HepG2 (cell line): ENCODE measurements around the gene IFI30. TPM values are rescaled to one million over a fixed set of nuclear protein-coding genes. Genes with fewer than 3 reads are reported as not detected.

ENCODE experiments used
- ATAC-seq: fragments of 200-7000 bp; cut with Tn5 transposase; 3 replicates; pipeline ENCODE4 v1.9.1; 2020; ENCODE audit warnings: mild to moderate bottlenecking, moderate library complexity
- BruUV-seq: library from RNA; stranded (reverse); fragments of 400-500 nt; replicated peaks from 2 replicates; lab custom pipeline; 2021; lab: Mats Ljungman, UMichigan
- CTCF ChIA-PET: fragments of 300-600 bp; formaldehyde crosslinking; extraction: SDS; loops from one replicate; lab custom pipeline; 2021; ENCODE audit warnings: low total read pairs, inconsistent platforms, low intra/inter-chr PET ratio; lab: Yijun Ruan, JAX
- POLR2A ChIA-PET: fragments of 350-600 bp; sonication (Branson Sonifier 250); formaldehyde crosslinking; loops from one replicate; lab custom pipeline; 2020; ENCODE audit warnings: antibody characterized with exemption, inconsistent platforms; lab: Yijun Ruan, JAX
- DNase-seq: peaks from one replicate; pipeline ENCODE4 v3.0.0-alpha.2; 2015; ENCODE audit warnings: low spot score
- FAIRE-seq: peaks from 3 replicates; lab custom pipeline; 2011; peaks lifted over from hg19 to GRCh38; lab: Jason Lieb, UNC
- H2AFZ ChIP-seq: one replicate; pipeline ENCODE4 v1.6.1; 2011; ENCODE audit warnings: low read length, inconsistent platforms
- H3K27ac ChIP-seq: fragments of 300-600 bp; 3 replicates; pipeline ENCODE4 v1.8.0; 2011; ENCODE audit warnings: mixed run types, mild to moderate bottlenecking, mixed read lengths, low read length, inconsistent platforms; ENCODE audit not compliant: insufficient read depth; ENCODE audit errors: extremely low read length
- H3K27me3 ChIP-seq, 2 experiments: fragments of 200-600 bp in 1 of 2; 2 replicates in 1 of 2; 3 replicates in 1 of 2; pipeline versions ENCODE4 v1.6.0 to v1.8.0; 2011; ENCODE audit warnings: low read length in 2 of 2, mild to moderate bottlenecking in 2 of 2, moderate library complexity in 2 of 2, inconsistent platforms in 1 of 2; ENCODE audit not compliant: insufficient read depth in 2 of 2, control insufficient read depth in 1 of 2
- H3K36me3 ChIP-seq, 2 experiments: fragments of 200-600 bp in 1 of 2; replicated peaks in 1 of 2; 2 replicates in 1 of 2; 3 replicates in 1 of 2; pipeline versions ENCODE4 v1.5.1 to v1.8.0; 2011; ENCODE audit warnings: low read length in 2 of 2, inconsistent platforms in 1 of 2; ENCODE audit not compliant: insufficient read depth in 2 of 2, control insufficient read depth in 1 of 2
- H3K4me1 ChIP-seq: 2 replicates; pipeline ENCODE4 v1.5.1; 2012; ENCODE audit warnings: low read length, inconsistent platforms; ENCODE audit not compliant: insufficient read depth
- H3K4me2 ChIP-seq: 2 replicates; pipeline ENCODE4 v1.6.0; 2011; ENCODE audit warnings: low read depth, low read length, inconsistent platforms
- H3K4me3 ChIP-seq, 3 experiments: fragments of 200-600 bp in 1 of 3; sonication (generic), shearing (Covaris generic) in 1 of 3; replicated peaks in 1 of 3; 2 replicates each; pipeline ENCODE4 v1.5.1; 2011 to 2016; ENCODE audit warnings: low read length in 3 of 3, inconsistent platforms in 2 of 3, low read depth in 2 of 3, mild to moderate bottlenecking in 2 of 3, control low read depth in 1 of 3, mixed read lengths in 1 of 3; ENCODE audit not compliant: insufficient read depth in 1 of 3
- H3K79me2 ChIP-seq: one replicate; pipeline ENCODE4 v1.6.1; 2011; ENCODE audit warnings: low read length, inconsistent platforms; ENCODE audit not compliant: insufficient read depth
- H3K9ac ChIP-seq: 2 replicates; pipeline ENCODE4 v1.6.0; 2011; ENCODE audit warnings: mild to moderate bottlenecking, low read depth, low read length, inconsistent platforms; ENCODE audit not compliant: insufficient read depth
- H3K9me3 ChIP-seq: 2 replicates; pipeline ENCODE4 v1.5.1; 2012; ENCODE audit warnings: mild to moderate bottlenecking, low read length
- H4K20me1 ChIP-seq: 2 replicates; pipeline ENCODE4 v1.6.0; 2011; ENCODE audit warnings: inconsistent platforms, mild to moderate bottlenecking, low read length, moderate library complexity; ENCODE audit not compliant: insufficient read depth
- ATF7-NPFF ChIP-seq: sonication (generic); formaldehyde crosslinking; IDR thresholded peaks from 2 replicates; pipeline ENCODE4 v1.8.1; 2023; ENCODE audit warnings: mild to moderate bottlenecking, low read depth, missing genetic modification reagents, moderate library complexity
- CREB3 ChIP-seq: sonication (generic); formaldehyde crosslinking; IDR thresholded peaks from 2 replicates; pipeline ENCODE4 v1.5.0; 2020; ENCODE audit warnings: missing genetic modification reagents
- DNMT1 ChIP-seq: sonication (generic); formaldehyde crosslinking; IDR thresholded peaks from 2 replicates; pipeline ENCODE4 v1.5.1; 2020; ENCODE audit warnings: mild to moderate bottlenecking, missing genetic modification reagents
- DR1 ChIP-seq: sonication (generic); formaldehyde crosslinking; IDR thresholded peaks from 2 replicates; pipeline ENCODE4 v1.8.0; 2021; ENCODE audit warnings: mild to moderate bottlenecking, missing genetic modification reagents, inconsistent platforms
- IRF9 ChIP-seq: sonication (generic); formaldehyde crosslinking; IDR thresholded peaks from 2 replicates; pipeline ENCODE4 v1.8.0; 2022; ENCODE audit warnings: missing genetic modification reagents, mild to moderate bottlenecking, borderline replicate concordance
- NFKB2 ChIP-seq: sonication (generic); formaldehyde crosslinking; IDR thresholded peaks from 2 replicates; pipeline ENCODE4 v1.4.0; 2020; ENCODE audit warnings: missing genetic modification reagents, borderline replicate concordance
- NRL ChIP-seq: sonication (generic); formaldehyde crosslinking; IDR thresholded peaks from 2 replicates; pipeline ENCODE4 v1.5.0; 2020; ENCODE audit warnings: missing genetic modification reagents, mild to moderate bottlenecking, moderate library complexity, borderline replicate concordance
- POLR2A ChIP-seq, 2 experiments: IDR thresholded peaks; 2 replicates each; pipeline ENCODE4 v1.6.1; 2011; ENCODE audit warnings: low read depth in 2 of 2, low read length in 2 of 2, mild to moderate bottlenecking in 1 of 2, moderate library complexity in 1 of 2; ENCODE audit not compliant: insufficient read depth in 1 of 2
- UBTF ChIP-seq: sonication (generic); formaldehyde crosslinking; IDR thresholded peaks from 2 replicates; pipeline ENCODE4 v1.4.0; 2020; ENCODE audit warnings: mild to moderate bottlenecking, missing genetic modification reagents
- YY1 ChIP-seq: IDR thresholded peaks from 2 replicates; pipeline ENCODE4 v1.6.1; 2011; ENCODE audit warnings: low read length, low read depth, moderate library complexity, mild to moderate bottlenecking; ENCODE audit not compliant: insufficient read depth, insufficient replicate concordance
- ZBTB8A ChIP-seq: sonication (generic); formaldehyde crosslinking; IDR thresholded peaks from 2 replicates; pipeline ENCODE4 v1.4.0; 2020; ENCODE audit warnings: mild to moderate bottlenecking, low read depth, missing genetic modification reagents, borderline replicate concordance
- ZNF768 ChIP-seq: sonication (generic); formaldehyde crosslinking; IDR thresholded peaks from 2 replicates; pipeline ENCODE4 v1.4.0; 2020; ENCODE audit warnings: missing genetic modification reagents
- ZNF776 ChIP-seq: sonication (generic); formaldehyde crosslinking; IDR thresholded peaks from 2 replicates; pipeline ENCODE4 v1.4.0; 2020; ENCODE audit warnings: mild to moderate bottlenecking, missing genetic modification reagents
- WGBS: methylation state at CpG from one replicate; pipeline ENCODE4 v1.1.6; 2017; ENCODE audit warnings: low lambda C conversion rate; 5-methylcytosine and 5-hydroxymethylcytosine counted together
- in situ Hi-C: cut with HindIII; loops from 2 replicates; pipeline ENCODE4 v1.10.0; 2017; ENCODE audit warnings: low pct_unique_long_range_greater_than_20kb; ENCODE audit not compliant: extremely low pct_ligation_motif_present
- intact Hi-C: fragments of 100-400 bp; cut with micrococcal nuclease; formaldehyde crosslinking; loops from one replicate; pipeline ENCODE4 v1.10.0; 2022; ENCODE audit not compliant: unreplicated experiment
- polyA plus RNA-seq, 8 experiments: library from polyadenylated mRNA; depleted of rRNA in 3 of 8; stranded (reverse) in 7 of 8; unstranded in 1 of 8; fragments of >200 nt; fragmentation: Illumina TruSeq in 4 of 8; extraction: Trizol in 4 of 8; gene quantifications; 2 replicates each; pipeline versions ENCODE4 v1.2.1 to v1.2.3, GENCODE V29; 2011 to 2016; ENCODE audit warnings: low read depth in 4 of 8, missing spikeins in 1 of 8, mixed read lengths in 1 of 8; ENCODE audit not compliant: insufficient read depth in 1 of 8
- total RNA-seq, 5 experiments: library from RNA; depleted of rRNA; stranded (reverse); fragments of >200 nt; fragmentation: Illumina TruSeq; extraction: Trizol; gene quantifications; 2 replicates each; pipeline ENCODE4 v1.2.3, GENCODE V29; 2016; ENCODE audit warnings: low read depth in 1 of 5

IFI30 gene
- total and polyA plus RNA-seq, 2 of the 13 experiments (the other 11 are each of a cell fraction or from before 2014, with no cell fraction given) = 25.0 to 79.4 TPM

GRCh38 chr19:18160971-18161635 is 12.5 kb upstream of the IFI30 start (continued):
- peak; percentile 63 for TF ChIP-seq YY1

GRCh38 chr19:18161636-18162002 is 12.0 kb upstream of the IFI30 start:
- intact Hi-C loops = no loop called here

More at GRCh38 chr19:18161636-18162002, 12.0 kb upstream of the IFI30 start:
- Histone ChIP-seq H3K9ac (no peak overlapping the region), H2AFZ (no peak overlapping the region)
- no peak for FAIRE-seq
- TF ChIP-seq IRF9 (0 out of 2 replicates have a peak, but pooled peaks have one; percentile 27), NFKB2 (peak; percentile 31; the same call in 1 of the 2 replicates), ZBTB8A (CRISPR knock-in tag) (no peak), UBTF (CRISPR knock-in tag) (peak; percentile 20; the same call in 1 of the 2 replicates), CREB3 (no peak), NRL (0 out of 2 replicates have a peak, but pooled peaks have one; percentile 22), DNMT1 (CRISPR knock-in tag) (peak; percentile 50; the same call in 1 of the 2 replicates), ZNF768 (0 out of 2 replicates have a peak, but pooled peaks have one; percentile 10), ZNF776 (CRISPR knock-in tag) (0 out of 2 replicates have a peak, but pooled peaks have one; percentile 32), POLR2A (IDR thresholded peaks at IDR 0.05; ENCODE audit: insufficient read depth in 1 of 2, low read depth in 2 of 2, low read length in 2 of 2) (0 out of 4 replicates have a peak, but pooled peaks of 1 of the 2 experiments have one; percentile 24), ATF7-NPFF (peak; percentile 24; the same call in 1 of the 2 replicates), DR1 (no peak)
- TF ChIP-seq, all 625 proteins: peak for 9
- Histone ChIP-seq H3K4me3 (no peak overlapping the region; a peak in 1 of 6 replicates), H4K20me1 (0 out of 2 replicates have a peak, but pooled peaks cover 4% of the 10 kb centered on the region), H3K36me3 (peaks cover 24 to 32% of the 10 kb centered on the region in 2 experiments), H3K4me2 (no peak overlapping the region), H3K79me2 (no peaks in the 10 kb centered on the region), H3K9me3 (no peaks in the 10 kb centered on the region), H3K4me1 (peaks cover 22% of the 10 kb centered on the region), H3K27me3 (no peaks in the 10 kb centered on the region), H3K27ac (no peak overlapping the region)
- ChIA-PET CTCF (interaction anchor here (1.2 to 1.5 kb wide), 2 partner anchors 9 to 49 kb away, joined by 3 to 12 read pairs; partner anchors contain the start of gene PIK3R2), POLR2A (interaction anchor here (1.6 kb wide), 1 partner anchor 10 kb away, joined by 6 read pairs; the partner anchor contains the start of gene PIK3R2)
- BruUV-seq = TSS peak; percentile 14
- 94% methylated on average over 16 of the region's 19 CpGs for WGBS
- ATAC-seq (peak; percentile 11; the same call in 1 of the 3 replicates), DNase-seq (no peak)
- in situ Hi-C loops = no loop called here
